GM18867 (cell line): ENCODE results near the gene PATJ.
"Not testable (repeated sequence)": the region's sequence is repeated elsewhere in the genome, so short reads cannot be mapped to it uniquely, and the experiment has no call there.

ENCODE experiments used
- ATAC-seq: cut with Tn5 transposase; IDR thresholded peaks from one replicate; pipeline ENCODE4 v1.9.1; 2021; ENCODE audit warnings: mild to moderate bottlenecking, moderate library complexity; ENCODE audit not compliant: unreplicated experiment

Gene PATJ

DNA sequence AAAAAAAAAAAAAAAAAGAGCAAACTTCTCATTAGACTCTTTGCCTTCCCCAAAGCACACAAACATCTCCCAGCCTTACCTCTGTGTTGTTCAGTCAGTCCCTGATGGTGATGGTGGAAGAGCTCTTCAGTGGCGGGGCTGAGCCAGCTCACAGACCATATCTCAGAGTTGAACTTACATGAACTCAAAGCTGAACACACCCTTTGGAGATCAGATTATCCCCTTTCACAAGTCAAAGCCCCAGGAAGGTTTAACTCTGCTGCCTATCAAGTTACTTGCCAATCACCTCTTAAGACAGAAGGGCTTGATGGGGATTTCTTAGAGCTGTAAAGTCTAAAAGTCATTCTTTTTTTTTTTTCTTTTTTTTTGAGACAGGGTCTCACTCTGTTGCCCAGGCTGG is 397.1 kb downstream of the PATJ start:
- no peak for ATAC-seq

DNA sequence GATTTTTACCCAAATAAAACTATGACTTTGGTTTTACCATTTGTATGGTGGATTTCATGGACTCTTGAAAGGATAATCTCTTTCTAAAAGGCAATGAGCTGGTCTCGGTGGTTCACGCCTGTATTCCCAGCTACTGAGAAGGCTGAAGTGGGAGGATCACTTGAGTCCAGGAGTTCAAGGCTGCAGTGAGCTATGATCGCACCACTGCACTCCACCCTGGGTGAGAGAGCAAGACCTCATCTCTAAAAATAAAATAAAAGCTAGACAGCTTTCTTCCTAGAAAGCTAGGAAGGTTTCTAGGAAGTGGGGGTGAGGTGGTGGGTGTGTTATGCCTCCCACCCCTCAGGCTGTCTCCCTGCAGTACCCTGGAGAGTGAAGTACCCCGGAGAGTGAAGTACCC is 398.4 kb downstream of the PATJ start:
- ATAC-seq, result no peak

DNA sequence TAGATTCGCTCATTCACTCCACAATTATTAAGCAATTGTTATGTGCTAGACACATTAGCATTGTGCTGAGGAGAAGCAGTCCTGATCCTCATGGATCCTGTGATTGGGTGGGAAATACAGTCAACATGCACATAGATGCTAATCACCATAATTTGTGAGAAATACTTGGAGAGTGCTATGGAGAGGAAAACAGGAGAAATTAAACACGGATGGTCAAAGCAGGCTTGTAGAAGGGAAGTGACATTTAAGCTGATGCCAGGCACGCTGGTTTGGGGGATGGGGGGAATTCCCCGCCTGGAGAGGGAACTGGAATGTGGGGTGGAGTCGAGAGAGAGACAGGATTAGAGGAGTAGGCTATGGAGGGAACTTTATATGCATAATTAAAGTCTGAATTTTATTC is 400.2 kb downstream of the PATJ start:
- ATAC-seq, result no peak

DNA sequence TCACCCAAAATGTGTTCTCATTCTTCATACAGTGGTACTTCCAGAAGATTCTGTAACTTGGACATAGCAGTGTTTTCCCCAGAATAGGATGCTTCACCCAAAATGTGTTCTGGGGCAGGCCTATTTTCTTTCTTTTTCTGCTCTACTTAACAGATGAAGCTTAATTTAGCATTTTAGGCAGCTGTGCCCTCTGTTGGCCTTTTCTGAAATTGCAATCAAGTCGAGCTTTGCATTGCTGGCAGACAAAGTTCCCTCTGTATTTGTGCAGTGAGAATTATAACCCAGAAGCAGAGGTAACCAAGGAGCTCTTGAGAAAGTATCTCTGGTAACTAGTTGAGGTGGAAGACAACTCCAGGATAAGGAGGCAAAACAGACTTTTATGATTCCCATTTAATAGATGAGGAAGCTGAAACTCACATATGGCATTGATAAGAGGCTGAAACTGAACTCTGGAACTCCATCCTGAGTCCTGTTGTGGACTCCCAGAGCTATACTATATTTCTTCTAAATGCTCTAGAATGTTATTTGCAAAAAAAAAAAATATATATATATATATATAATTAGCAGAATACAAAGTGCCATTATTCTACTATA is 402.1 kb downstream of the PATJ start:
- ATAC-seq, result no peak

DNA sequence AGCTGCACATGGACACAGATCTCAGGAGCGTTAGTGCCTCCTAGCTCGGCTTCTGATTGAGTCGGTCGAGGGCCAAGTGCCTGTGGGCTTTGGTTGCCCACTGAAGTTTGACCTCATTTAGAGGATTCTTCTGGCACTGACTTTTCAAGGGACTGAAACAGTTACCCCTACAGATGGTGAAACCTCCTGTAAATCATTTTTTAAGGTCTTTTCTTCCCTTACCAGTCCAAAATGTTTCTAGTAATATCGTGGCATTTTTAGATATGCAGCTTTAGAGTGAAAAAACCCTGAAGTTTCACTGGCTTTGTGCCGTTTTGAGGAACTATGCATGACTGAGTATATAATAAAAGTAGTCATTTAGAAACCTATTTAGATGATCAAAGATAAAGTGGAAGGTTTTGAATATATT is 417.7 kb downstream of the PATJ start:
- ATAC-seq, result peak; percentile 80

DNA sequence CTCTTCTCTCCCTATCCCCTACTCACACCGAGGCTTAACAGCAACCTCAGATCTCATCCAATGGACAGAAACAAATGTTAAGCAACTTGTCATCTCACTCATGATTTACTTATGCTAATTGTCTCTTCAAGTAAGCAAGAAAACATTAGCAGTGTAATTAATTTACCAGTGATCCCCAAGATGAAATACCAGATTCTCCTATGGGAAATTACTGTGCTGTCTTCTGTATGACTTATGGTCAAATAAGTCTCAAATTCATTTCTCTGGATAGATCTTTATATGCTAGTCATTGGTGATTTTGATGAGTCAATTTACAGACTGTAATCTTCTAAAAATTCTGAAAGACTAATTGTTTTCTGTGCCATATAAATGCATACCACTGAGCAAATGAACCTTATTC is 419.4 kb downstream of the PATJ start:
- ATAC-seq, result no peak

DNA sequence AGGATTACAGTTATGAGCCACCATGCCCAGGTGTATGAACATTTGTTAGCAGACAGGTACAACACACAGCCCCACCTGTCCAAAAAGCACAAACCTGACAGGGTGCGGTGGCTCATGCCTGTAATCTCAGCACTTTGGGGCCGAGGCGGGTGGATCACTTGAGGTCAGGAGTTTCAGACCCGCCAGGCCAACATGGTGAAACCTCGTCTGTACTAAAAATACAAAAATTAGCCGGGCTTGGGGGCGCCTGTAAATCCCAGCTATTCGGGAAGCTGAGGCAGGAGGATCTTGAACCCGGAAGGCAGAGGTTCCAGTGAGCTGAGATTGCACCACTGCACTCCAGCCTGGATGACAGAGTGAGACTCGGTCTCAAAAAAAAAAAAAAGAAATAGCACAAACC is 428.1 kb downstream of the PATJ start:
- ATAC-seq, result not testable (repeated sequence)

DNA sequence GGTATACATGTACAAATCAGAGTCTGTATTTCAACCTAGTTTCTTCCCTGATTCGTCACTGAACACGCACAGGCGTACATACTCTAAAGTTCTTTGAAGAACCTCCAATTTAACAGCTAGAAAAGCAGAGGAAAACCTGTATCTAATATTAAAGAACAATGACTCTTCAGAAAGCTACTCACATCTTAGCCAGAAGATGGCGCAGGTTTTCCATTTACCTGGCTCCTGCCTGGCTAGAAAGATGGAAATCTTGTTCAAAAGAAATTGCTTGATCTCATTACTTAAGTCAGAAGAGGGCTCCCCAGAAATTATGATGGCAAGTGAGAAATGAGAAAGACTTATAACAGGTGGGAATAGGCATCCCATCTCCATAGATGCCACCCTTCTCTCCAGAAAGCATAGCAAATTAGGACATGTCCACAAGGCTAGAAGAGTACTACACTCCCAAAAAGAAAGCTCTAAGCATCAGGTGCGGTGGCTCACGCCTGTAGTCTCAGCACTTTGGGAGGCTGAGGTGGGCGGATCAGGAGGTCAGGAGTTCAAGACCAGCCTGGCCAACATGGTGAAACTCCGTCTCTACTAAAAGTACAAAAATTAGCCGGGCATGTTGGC is 433.4 kb downstream of the PATJ start:
- no peak for ATAC-seq

DNA sequence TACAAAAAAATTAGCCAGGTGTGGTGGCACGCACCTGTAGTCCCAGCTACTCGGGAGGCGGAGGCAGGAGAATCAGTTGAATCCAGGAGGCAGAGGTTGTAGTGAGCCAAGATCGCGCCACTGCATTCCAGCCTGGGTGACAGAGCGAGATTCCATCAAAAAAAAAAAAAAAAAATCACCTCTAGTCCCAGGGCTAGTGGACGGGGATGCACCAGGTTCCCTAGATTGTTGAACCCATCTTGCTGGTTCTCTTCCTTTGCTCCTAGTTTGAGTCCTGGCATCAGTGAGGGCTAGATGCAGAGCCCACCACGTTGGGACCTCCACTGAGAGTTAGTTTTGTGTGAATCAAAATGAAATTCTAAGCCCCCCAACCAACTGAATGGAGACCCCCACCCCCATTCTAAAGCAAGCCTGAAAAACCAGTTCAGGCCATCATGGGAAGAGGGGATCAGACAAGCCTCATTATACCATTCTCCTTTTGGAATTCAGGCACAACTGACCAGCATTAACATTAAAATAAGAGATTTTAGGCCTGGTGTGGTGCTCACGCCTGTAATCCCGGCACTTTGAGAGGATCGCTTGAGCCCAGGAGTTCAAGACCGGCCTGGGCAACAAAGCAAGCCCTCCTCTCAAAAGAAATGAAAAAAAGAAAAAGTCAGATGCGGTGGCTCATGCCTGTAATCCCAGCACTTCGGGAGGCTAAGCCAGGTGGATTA is 434.5 kb downstream of the PATJ start:
- ATAC-seq, result no peak

DNA sequence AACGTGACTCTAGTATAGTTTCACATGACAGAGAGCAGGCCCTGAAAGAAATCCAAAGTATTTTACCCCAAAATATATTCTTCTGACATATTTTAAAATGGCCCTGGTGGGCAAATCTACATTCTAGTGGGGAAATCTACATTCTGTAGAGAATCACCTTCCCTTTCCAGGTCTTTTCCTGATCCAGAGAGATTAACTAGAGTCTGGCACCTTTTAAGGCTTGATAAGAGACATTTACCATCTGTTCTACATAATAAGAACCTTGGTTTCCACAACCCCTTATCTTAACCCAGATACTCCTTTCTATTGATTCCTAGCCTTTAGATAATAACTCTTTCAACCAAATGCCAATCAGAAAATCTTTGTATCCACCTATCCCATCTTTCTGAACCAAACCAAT is 435.3 kb downstream of the PATJ start:
- no peak for ATAC-seq

DNA sequence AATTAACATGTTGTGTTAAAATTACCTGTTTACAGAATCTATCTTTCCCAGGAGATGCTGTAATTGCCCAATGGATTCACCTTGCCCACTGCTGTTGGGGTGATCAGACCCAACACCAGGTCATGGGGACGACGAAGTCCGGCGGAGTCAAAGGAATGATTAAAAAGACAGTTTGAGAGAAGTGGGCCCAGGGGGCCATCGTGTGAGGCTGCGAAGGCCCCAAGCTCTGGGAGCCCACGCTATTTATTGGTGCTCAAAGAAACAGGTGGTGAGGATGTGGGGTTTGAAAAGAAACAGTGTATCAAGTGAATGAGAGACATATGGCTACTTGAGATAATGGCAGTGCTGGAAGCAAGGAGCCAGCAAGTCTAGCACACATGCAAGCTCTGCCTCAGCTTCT is 436.1 kb downstream of the PATJ start:
- ATAC-seq, result no peak

DNA sequence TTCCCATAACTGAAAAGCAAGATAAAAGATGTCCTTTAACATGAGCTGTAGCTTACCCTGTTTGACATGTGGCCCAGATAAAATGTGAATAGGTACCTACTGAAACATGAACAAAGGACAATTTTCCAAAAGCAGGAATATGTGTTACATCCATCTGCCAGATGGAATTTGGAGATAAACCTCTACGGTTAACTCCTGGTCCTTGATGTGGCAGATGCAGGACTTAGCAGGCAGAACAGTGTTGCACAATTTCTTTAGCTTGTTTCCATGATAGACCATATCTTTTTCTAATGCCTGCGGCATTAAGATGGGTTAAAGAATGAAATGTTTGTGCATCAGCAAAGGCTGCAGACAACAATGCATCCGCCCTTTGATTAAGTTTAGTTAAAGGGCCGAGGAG is 437.8 kb downstream of the PATJ start:
- ATAC-seq, result not testable (repeated sequence)

DNA sequence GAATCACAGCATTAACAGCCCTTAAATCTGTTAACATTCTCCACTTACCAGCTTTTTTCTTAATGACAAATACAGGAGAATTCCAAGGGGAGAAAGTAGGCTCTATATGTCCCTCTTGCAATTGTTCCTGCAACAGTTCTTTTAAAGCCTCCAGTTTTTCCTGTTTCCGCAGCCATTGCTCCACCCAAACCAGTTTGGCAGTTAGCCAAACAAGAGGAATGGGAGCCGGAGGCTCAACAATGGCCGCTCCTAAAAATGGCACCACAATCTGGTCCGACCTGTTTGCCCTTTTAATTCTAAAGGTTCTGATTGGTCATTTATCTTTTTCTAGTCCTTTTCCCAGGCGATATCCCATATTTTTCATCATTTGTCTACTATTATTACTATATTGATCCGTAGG is 438.4 kb downstream of the PATJ start:
- no peak for ATAC-seq

DNA sequence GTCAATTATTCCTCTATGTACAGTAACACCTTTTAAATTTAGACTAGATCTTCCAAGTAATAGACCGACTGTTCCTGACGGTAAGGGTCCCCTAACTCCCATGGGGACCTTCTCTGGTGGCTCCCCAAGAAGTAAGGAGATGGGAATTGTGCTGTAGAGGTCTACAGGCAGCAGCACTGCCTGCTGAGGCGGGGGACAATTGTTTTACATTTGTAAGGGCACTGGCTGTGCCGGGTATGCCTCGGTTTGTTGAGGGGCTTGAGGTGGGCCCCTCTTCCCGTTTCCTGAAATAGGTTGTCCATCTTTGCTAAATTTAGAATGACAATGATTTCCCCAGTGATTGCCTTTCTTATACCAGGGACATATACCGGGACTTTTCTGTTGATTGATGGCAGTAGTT is 439.3 kb downstream of the PATJ start:
- no peak for ATAC-seq

DNA sequence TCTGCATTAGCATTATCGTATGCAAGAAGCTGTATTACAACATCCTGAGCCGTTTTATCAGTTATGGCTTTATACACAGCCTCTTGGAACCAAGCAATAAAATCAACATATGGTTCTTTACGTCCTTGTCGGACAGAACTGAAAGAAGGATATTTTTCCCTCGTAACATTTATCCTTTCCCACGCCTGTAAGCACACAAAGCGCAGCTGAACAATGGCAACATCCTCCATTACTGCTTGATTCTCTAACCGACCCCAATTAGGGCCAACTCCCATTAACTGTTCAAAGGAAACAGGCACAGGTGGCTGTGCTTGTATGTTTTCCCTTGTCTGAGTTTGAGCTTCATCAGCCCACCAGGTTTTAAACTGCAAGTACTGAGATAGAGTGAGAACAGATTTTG is 439.9 kb downstream of the PATJ start:
- not testable (repeated sequence) for ATAC-seq

DNA sequence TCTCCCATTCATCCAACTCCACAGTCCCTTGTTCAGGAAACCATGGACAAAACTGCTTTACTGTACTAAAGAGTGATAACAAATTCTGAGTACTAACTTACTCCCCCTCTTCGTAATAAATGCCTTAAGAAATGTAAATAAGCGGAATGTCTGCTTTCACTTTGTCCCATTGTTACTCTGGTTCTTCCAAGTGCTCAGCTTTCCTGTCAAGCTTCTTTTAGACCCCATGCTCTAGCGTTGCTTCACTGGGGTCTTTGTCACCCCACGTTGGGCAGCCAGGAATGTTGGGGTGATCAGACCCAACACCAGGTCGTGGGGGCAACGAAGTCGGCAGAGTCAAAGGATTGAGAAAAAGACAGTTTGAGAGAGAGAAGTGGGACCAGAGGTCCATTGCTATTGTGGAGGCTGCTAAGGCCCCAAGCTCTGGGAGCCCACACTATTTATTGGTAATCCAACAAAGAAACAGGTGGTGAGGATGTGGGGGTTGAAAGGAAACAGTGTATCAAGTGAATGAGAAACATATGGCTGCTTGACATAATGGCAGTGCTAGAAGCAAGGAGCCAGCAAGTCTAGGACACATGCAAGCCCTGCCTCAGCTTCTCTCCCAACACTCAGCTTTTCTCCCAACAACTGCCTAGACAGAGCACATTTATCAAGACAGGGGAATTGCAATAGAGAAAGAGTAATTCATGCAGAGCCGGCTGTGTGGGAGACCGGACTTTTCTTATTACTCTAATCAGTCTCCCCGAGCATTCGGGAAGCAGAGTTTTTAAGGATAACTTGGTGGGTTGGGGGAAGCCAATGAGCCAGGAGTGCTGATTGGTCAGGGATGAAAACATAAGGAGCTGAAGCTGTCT is 441.1 kb downstream of the PATJ start:
- not testable (repeated sequence) for ATAC-seq

DNA sequence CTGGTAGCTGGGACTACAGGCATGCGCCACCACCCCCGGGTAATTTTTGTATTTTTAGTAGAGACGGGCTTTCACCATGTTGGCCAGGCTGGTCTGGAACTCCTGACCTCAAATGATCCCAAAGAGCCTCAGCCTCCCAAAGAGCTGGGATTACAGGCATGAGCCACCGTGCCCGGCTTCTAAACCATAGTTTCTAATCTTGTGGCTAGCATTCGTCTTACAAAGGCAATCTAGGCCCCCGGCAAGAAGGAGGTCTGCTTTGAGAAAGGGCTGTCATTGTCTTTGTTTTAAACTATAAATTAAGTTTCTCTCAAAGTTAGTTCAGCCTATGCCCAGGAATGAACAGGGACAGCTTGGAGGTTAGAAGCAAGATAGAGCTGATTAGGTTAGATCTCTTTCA is 442.1 kb downstream of the PATJ start:
- no peak for ATAC-seq

DNA sequence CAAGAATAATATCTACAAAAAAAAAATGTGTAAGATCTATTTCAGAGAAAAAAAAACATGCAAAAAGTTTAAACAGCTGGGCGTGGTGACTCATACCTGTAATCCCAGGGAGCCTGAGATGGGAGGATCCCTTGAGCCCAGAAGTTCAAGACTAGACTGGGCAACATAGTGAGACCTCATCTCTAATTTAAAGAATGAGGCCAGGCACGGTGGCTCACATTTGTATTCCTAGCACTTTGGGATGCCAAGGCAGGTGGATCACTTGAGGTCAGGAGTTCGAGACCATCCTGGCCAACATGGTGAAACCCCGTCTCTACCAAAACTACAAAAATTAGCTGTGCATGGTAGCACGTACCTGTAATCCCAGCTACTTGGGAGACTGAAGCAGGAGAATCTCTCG is 443.0 kb downstream of the PATJ start:
- not testable (repeated sequence) for ATAC-seq

DNA sequence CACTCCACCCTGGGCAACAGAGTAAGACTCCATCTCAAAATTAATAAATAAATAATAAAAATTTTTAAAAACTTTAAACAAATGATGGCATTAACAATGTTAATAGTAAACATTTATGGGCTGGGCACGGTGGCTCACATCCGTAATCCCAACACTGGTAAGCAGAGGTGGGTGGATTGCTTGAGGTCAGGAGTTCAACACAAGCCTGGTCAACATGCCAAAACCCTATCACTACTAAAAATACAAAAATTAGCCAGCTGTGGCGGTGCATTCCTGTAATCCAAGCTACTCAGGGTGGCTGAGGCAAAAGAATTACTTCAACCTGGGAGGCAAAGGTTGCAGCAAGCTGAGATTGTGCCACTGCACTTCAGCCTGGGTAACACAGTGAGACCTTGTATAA is 443.4 kb downstream of the PATJ start:
- no peak for ATAC-seq

DNA sequence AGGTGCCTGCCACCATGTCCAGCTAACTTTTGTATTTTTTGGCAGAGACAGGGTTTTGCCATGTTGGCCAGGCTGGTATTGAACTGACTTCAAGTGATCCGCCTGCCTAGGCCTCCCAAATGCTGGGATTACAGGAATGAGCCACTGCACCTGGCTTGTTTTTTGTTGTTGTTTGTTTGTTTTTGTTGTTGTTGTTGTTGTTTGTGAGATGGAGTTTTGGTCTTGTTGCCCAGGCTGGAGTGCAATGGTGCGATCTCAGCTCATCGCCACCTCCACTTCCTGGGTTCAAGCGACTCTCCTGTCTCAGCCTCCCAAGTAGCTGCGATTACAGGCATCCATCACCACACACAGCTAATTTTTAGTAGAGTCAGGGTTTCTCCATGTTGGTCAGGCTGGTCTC is 445.3 kb downstream of the PATJ start:
- ATAC-seq, result no peak

DNA sequence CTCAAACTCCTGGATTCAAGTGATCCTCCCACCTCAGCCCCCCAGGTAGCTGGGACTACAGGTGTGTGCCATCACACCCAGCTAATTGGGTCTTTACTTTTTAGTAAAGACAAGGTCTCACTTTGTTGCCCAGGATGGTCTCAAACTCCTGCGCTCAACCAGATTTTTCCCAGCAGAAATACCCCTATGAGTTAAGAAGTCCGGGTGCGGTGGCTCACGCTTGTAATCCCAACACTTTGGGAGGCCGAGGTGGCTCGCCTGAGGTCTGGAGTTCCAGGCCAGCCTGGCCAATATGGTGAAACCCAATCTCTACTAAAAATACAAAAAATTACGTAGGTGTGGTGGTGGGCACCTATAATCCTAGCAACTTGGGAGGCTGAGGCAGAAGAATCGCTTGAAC is 445.8 kb downstream of the PATJ start:
- ATAC-seq, result no peak
